ENCODE results near the gene AQP2. TPM values are rescaled to one million over a fixed set of nuclear protein-coding genes. Genes with fewer than 3 reads are reported as not detected.

AQP2 gene, protein sequence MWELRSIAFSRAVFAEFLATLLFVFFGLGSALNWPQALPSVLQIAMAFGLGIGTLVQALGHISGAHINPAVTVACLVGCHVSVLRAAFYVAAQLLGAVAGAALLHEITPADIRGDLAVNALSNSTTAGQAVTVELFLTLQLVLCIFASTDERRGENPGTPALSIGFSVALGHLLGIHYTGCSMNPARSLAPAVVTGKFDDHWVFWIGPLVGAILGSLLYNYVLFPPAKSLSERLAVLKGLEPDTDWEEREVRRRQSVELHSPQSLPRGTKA
- total RNA-seq = not detected in 2 replicates

DNA sequence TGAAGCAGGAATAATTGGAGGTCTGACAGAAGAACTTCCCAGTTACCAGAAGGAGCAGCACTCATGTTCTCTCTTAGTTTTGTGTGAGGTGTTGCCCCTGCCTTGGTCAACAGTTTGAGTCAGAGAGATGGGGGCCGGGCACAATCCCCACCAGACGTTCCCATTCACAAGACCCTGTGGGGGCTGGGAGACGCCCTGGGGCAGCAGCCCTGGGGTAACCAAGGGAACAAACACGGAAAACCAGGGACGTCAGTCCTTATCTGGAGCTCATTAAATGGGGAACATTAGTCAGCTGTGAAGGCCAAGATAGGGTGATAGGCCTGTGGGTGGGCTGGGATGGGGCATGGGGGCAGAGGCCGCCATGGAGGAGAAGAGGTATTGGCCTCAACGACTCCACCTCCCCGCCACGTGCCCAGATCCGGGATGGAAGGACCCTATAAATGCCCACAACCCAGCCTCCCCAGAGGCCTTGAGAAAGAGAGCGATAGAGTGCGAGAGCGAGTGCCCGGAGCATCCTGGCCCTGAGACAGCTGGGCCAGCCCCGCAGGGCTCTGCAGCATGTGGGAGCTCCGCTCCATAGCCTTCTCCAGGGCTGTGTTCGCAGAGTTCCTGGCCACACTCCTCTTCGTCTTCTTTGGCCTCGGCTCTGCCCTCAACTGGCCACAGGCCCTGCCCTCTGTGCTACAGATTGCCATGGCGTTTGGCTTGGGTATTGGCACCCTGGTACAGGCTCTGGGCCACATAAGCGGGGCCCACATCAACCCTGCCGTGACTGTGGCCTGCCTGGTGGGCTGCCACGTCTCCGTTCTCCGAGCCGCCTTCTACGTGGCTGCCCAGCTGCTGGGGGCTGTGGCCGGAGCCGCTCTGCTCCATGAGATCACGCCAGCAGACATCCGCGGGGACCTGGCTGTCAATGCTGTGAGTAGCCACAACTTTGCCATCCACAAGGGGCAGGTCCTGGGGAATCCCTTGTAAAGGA is at the start of gene AQP2:
AQP2 (plus strand) TSS at position 465 of the 979 bp plus-strand sequence; CDS start at position 559, 94 bp downstream.
- DNase-seq (ENCODE audit: low read depth) = peak; percentile 81
- TF ChIP-seq, protein P1, sequence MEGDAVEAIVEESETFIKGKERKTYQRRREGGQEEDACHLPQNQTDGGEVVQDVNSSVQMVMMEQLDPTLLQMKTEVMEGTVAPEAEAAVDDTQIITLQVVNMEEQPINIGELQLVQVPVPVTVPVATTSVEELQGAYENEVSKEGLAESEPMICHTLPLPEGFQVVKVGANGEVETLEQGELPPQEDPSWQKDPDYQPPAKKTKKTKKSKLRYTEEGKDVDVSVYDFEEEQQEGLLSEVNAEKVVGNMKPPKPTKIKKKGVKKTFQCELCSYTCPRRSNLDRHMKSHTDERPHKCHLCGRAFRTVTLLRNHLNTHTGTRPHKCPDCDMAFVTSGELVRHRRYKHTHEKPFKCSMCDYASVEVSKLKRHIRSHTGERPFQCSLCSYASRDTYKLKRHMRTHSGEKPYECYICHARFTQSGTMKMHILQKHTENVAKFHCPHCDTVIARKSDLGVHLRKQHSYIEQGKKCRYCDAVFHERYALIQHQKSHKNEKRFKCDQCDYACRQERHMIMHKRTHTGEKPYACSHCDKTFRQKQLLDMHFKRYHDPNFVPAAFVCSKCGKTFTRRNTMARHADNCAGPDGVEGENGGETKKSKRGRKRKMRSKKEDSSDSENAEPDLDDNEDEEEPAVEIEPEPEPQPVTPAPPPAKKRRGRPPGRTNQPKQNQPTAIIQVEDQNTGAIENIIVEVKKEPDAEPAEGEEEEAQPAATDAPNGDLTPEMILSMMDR (IDR thresholded peaks at IDR 0.05; ENCODE audit: insufficient read depth, low read depth, low read length) = no peak
- H3K4me3 ChIP-seq (ENCODE audit: low read depth, low read length) = no peak within 1 kb of the TSS

DNA sequence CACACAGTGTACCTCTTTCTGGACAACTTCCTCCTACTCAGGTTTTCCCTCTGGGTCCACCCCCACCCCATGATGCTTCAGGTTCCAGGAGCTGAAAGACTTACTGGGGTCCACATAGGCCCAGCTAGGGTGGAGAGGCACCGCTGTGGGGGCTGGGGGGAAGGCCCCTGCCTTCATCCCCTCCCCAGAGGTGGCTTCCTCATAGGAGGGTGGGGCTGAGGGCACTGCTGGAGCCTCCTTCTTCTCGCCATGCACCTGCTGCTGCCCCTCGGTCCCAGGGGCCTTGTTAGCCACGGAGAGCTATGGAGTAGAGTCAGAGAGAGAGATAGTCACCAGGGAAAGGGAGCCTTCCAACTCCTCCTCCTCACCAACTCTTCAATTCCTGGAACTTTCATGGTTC is 49.5 kb upstream of the AQP2 start:
- no peak for DNase-seq (ENCODE audit: low read depth)
- no peak overlapping the region for H3K4me3 ChIP-seq (ENCODE audit: low read depth, low read length)
- TF ChIP-seq, protein P1 (IDR thresholded peaks at IDR 0.05; ENCODE audit: insufficient read depth, low read depth, low read length) = no peak

DNA sequence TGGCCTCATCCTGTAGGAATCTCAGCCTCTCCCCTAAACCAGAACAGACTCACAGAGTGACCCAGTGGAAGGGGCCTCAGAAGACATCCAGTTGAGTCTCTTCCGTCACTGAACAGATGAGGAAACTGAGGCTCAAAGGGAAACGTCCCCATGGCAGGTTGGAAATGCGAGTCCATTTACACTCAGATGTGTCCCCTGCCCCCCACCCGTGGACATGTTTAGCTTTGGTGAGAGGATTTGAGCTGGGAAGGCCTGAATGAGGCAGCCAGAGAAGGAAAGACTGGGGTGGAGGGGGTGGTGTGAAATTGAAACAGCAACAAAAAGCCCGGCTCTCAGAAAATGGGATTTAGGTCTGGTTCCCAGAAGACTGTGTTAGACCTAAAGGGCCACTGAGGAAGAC is 48.6 kb upstream of the AQP2 start:
- TF ChIP-seq, protein P1 (IDR thresholded peaks at IDR 0.05; ENCODE audit: insufficient read depth, low read depth, low read length) = no peak
- H3K4me3 ChIP-seq (ENCODE audit: low read depth, low read length) = no peak overlapping the region
- no peak for DNase-seq (ENCODE audit: low read depth)

DNA sequence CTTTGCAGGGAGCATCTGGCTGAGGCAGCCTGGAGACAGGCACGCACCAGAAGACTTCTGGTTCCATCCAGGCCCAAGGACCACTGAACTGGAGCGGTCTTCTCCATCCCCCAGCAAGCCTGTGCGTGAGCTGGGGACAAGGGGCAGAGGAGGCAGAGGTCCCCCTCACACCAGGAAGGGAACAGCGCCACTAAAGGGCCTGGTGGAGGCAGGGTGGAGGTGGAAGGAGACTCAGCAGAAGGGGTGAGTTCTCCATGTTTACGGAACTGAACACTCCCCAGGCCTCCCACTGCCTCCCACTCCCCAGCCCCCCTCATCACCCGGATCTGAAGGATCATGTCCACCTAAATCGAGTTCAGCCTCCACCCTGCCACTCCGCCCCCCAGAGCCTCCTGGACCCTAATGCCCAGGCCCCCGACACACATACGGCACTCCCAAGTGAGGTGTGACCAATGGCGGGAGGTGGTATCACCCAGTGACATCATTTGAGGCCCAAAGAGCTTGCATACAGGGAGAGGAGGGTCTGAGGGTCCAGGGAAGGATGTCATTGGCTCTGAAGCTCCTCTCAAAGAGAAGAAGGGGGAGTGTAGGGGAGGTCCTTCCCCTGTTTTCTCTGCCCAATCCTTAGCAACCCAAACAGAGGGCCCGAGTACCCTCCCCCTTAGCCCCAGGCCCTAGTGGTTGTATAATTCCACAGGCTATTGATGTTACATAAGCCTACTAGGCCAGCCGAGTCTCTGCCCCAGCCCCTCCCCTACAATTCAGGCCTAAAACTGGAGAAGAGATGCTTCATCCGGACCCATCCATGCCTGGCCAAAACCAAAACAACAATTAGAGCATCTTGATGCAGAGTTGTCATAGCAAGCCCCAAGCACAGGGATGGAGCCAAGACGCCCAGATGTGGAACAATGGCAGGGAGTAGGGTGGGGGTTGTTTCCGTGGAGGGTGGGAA is 47.9 kb upstream of the AQP2 start:
- H3K4me3 ChIP-seq (ENCODE audit: low read depth, low read length) = no peak overlapping the region
- TF ChIP-seq, protein P1 (IDR thresholded peaks at IDR 0.05; ENCODE audit: insufficient read depth, low read depth, low read length) = no peak
- DNase-seq (ENCODE audit: low read depth) = no peak

DNA sequence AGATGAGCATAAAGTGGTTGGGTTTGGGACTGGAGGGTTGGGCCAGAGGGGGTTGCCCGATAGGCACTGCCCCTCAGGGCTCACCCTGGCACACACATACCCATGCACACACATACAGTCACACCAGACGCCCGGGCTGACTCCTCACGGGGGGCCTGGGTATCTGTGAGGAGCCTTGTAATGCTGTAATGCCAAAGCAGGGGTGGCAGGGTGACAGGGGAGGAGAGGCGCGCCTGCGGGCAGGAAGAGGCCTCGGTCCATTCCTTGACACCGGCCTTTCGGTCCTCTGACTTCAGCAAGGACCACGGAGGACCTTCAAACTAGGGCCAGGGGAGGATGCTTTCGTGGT is 47.2 kb upstream of the AQP2 start:
- TF ChIP-seq, protein P1 (IDR thresholded peaks at IDR 0.05; ENCODE audit: insufficient read depth, low read depth, low read length) = no peak
- no peak for DNase-seq (ENCODE audit: low read depth)
- peak overlapping the region; percentile 34 for H3K4me3 ChIP-seq (ENCODE audit: low read depth, low read length)
